Activated naive CD4-positive, alpha-beta T cell treated with anti-CD3 and anti-CD28 coated beads, Interleukin-2, amount 50 U/mL, for 72 hours (primary cell): ENCODE measurements around the gene RAD50. TPM values are rescaled to one million over a fixed set of nuclear protein-coding genes. Genes with fewer than 3 reads are reported as not detected.

Experiments used
- ATAC-seq, 2 donors: fragments of 150-1000 bp; cut with Tn5 transposase; 2 replicates each; pipeline ENCODE4 v1.10.0; 2021; ENCODE audit warnings: mild to moderate bottlenecking in 2 of 2, moderate library complexity in 2 of 2
- DNase-seq, 2 donors: peaks; one replicate each; pipeline ENCODE4 v3.0.0; 2021 to 2022; ENCODE audit warnings: low spot score in 2 of 2
- H3K27ac Mint-ChIP-seq, 2 donors: one replicate each; pipeline ENCODE4 v1.8.0; 2022; ENCODE audit warnings: mild to moderate bottlenecking in 2 of 2, mixed read lengths in 2 of 2
- H3K36me3 Mint-ChIP-seq, 2 donors: one replicate each; pipeline ENCODE4 v1.8.0; 2022; ENCODE audit warnings: mixed read lengths in 2 of 2
- H3K9me3 Mint-ChIP-seq, 2 donors: one replicate each; pipeline ENCODE4 v1.8.0; 2022; ENCODE audit warnings: mixed read lengths in 2 of 2
- total RNA-seq, 2 donors: library from RNA; stranded (reverse); gene quantifications; one replicate each; pipeline ENCODE4 v1.2.3, GENCODE V29; 2022

Gene RAD50
- total RNA-seq, 2 donors from 2014 or later, result 30.6 to 47.7 TPM

DNA sequence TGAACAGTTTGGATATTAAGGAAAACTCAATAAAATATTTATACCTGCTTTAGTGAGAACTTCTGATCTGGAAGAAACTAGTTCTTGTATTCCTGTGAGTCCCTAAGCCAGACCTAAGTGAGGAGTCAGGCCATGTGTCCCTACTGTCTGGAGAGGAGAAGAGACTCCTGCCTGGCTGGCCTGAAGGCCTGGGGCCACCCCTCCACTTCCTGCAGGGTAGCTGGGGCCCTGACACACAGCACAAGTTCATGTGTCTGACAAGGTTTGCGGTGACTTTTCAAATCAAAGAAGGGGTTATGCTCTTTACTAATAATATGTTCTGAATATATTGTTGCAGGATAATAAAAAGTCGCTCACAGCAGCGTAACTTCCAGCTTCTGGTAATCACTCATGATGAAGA, 85.1 kb downstream of the RAD50 start:
- peak overlapping the region in 1 of 2 donors; percentile 88 for H3K27ac Mint-ChIP-seq
- peaks cover 3 to 5% of the 10 kb centered on the region in 2 donors for H3K9me3 Mint-ChIP-seq
- peaks cover 30 to 46% of the 10 kb centered on the region in 2 donors for H3K36me3 Mint-ChIP-seq
- peak; percentile 23 to 52 for ATAC-seq
- DNase-seq, result no peak

DNA sequence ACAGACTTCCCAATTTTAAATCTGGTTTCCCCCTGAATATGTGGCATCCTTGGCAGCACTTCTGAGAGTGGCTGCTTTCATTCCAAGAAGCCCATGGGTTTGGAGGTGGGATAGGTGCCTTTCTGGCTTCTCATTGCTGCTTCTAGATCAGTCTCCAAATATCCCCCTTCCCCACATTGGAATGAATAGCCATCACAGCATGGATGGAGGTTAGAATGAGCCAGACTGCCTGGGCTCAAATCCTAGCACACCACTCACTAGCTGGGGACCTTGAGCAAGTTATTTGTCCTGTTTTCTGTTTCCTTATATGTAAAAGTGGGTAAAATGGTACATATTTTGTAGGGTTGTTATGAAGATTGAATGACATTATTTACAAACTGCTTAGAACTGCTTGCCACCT, 87.4 kb downstream of the RAD50 start:
- H3K9me3 Mint-ChIP-seq, result peaks cover 17 to 18% of the 10 kb centered on the region in 2 donors
- H3K36me3 Mint-ChIP-seq, result peaks cover 34 to 41% of the 10 kb centered on the region in 2 donors
- ATAC-seq (no peak), DNase-seq (no peak)
- H3K27ac Mint-ChIP-seq, result no peak overlapping the region

DNA sequence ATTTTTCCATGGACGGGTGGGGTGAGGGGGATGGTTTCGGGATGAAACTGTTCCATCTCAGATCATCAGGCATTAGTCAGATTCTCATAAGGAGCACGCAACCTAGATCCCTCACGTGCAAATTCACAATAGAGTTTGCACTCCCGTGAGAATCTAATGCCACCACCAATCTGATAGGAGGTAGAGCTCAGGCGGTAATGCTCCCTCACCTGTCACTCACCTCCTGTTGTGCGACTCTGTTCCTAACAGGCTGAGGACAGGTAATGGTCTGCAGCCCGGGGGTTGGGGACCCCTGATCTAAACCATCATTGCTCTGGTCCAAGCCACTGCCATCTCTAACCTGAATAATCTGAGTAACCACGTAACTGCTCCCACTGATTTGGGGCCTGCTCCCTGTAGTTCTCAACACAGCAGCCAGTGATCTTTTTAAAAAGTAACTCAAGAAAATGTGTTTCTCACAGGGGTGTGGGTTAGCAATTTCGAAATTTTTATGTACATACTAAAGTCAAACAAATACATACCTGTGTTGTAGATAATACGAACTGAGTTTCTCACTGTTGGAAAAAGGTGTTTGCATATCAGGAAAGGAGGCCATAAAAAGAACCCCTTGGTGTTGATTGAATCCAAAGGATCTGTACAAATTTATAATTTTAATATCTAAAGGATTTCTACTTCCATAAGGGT, 89.9 kb downstream of the RAD50 start:
- no peak for ATAC-seq
- Mint-ChIP-seq H3K36me3 (peaks cover 34 to 41% of the 10 kb centered on the region in 2 donors), H3K9me3 (peaks cover 17 to 18% of the 10 kb centered on the region in 2 donors), H3K27ac (no peak overlapping the region)
- no peak for DNase-seq

DNA sequence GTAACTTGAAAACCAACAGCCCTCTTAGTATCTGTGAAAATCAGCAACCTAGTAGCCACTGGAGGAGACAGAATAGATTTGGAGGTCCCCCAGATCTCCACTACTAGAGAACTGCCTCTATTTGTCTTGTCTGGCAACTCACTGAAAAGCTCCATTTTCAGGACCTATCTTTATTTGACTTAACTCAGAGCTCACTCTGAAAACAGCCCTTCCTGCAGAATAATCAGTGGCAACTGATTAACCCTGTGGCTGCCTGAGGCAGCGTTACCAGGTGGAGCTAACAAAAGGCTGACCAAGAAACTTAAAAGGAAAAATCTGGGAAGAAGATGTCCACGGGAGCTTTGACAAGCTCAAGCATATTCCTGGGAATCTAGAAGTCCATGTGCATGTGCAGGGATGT, 90.7 kb downstream of the RAD50 start:
- peaks cover 29 to 40% of the 10 kb centered on the region in 2 donors for H3K36me3 Mint-ChIP-seq
- ATAC-seq, result no peak

DNA sequence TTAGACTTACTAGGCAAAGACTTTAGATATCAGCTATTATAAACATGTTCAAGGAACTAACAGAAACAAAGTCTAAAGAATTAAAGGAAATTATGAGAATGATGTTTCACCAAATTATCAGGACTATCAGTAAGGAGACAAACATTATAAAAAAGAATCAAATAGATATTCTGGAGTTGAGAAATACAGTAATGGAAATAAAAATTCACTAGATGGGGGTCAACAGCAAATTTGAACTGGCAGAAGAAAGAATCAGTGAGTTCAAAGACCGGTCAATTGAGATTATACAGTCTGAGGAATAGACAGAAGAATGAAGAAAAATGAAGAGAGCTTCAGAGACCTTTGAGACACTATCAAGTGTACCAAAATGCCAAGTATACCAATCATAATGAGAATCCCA, 91.6 kb downstream of the RAD50 start:
- DNase-seq, result no peak
- H3K27ac Mint-ChIP-seq, result no peak overlapping the region
- no peak for ATAC-seq
- peaks cover 17 to 18% of the 10 kb centered on the region in 2 donors for H3K9me3 Mint-ChIP-seq
- peaks cover 21 to 32% of the 10 kb centered on the region in 2 donors for H3K36me3 Mint-ChIP-seq

More for the DNA sequence above, 90.7 kb downstream of the RAD50 start:
- peaks cover 20 to 23% of the 10 kb centered on the region in 2 donors for H3K9me3 Mint-ChIP-seq
- H3K27ac Mint-ChIP-seq, result no peak overlapping the region
- no peak for DNase-seq

DNA sequence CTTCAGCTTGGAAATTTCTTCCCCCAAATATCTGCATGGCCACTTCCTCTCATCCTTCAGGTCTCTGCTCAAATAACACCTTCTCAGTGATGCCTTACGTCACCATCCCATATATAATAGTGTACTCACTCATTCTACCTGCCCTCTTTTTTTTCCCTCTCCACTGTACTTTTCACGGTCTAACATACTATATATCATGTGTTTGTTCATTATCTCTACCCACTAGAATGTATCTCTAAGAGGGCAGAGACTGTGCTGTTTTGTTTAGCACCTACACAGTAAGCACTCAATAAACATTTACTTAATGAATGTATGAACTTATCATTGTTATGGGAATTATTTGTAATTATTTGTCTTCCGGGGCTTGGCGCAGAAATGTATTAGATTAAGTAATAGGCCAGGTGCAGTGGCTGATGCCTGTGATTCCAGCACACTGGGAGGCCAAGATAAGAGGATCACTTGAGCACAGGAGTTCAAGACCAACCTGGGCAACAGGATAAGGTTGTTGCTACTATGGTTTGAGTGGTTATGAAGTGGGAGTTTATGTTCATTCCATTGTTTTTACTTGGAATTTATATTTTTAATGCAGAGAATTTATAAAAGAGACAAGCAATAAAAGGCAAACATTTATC, 95.2 kb downstream of the RAD50 start:
- peaks cover 15 to 17% of the 10 kb centered on the region in 2 donors for H3K36me3 Mint-ChIP-seq
- peaks cover 17 to 18% of the 10 kb centered on the region in 2 donors for H3K9me3 Mint-ChIP-seq

DNA sequence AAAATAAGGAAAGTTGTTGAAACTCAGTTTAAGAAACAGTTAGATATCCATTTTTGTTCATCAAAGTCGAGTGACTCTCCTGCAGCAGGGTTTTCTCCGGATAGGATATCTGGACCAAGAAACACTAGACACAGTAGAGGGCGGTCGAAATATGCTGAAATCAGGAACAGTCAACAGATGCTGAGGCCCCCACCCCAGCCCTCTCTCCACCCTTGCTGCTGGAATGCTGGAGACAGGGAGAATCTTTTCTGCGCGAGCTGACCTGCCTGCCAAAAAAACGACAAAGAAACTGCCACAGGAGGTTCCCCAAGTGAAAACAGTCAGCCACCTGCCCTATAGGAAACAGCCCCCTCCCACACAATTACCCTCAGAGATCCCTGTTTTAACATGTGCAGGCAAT, 96.9 kb downstream of the RAD50 start:
- ATAC-seq, result no peak
- peaks cover under 1 to 5% of the 10 kb centered on the region in 2 donors for H3K36me3 Mint-ChIP-seq

More for the DNA sequence above, 95.2 kb downstream of the RAD50 start:
- H3K27ac Mint-ChIP-seq, result no peak overlapping the region
- no peak for ATAC-seq
- DNase-seq, result no peak

DNA sequence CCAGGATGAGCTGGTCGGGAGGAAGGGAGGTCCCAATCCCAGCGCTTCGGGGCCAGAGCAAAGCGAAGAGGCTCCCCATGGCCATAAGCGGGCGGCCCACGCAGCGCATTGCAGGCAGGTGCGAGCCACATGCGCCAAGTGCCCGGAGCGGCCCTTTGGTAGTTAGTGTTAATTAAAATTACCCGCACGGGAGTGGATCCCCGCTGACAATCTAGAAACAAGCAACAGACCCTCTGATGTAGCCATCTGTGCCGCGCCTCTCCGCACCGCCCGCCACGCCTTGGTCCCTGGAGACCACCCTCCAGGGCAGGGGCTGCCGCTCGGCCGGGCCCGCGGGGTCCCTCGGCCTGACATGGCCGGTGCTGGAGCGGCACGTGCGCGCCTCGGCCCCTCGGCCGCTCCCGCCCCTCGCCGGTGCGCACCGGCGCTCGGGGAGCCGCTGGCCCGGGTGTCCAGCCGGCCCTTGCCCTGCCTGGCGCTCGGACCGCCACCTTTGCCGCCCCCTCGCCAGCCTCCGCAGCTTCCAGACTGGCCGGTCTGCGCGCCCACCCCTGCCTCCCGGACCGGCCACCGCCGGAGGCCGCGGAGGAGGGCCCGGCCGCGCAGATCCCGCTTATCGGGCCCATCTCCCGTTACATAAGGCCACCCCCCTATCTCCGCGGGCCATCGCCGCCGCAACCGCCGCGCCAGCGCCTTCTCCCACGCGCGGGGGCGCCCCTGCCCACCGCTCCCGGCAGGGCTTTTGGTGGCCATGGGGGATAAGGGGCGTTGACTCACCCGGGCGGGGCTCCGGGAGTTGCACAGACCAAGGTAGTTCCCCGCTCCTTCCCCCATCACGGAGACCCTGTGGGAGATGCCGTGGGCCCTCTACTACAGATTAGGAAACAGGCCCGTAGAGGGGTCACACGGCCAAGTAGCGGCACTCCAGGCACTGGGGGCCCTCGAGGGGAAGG, 99.3 kb downstream of the RAD50 start:
- Mint-ChIP-seq H3K36me3 (peaks cover 0 to 4% of the 10 kb centered on the region in 2 donors), H3K9me3 (peaks cover 3 to 5% of the 10 kb centered on the region in 2 donors), H3K27ac (no peak overlapping the region)
- DNase-seq (no peak), ATAC-seq (peak; percentile 39 to 71)

More for the DNA sequence above, 96.9 kb downstream of the RAD50 start:
- H3K9me3 Mint-ChIP-seq, result peaks cover 4 to 5% of the 10 kb centered on the region in 2 donors
- DNase-seq, result no peak
- H3K27ac Mint-ChIP-seq, result peak overlapping the region in 1 of 2 donors; percentile 9

DNA sequence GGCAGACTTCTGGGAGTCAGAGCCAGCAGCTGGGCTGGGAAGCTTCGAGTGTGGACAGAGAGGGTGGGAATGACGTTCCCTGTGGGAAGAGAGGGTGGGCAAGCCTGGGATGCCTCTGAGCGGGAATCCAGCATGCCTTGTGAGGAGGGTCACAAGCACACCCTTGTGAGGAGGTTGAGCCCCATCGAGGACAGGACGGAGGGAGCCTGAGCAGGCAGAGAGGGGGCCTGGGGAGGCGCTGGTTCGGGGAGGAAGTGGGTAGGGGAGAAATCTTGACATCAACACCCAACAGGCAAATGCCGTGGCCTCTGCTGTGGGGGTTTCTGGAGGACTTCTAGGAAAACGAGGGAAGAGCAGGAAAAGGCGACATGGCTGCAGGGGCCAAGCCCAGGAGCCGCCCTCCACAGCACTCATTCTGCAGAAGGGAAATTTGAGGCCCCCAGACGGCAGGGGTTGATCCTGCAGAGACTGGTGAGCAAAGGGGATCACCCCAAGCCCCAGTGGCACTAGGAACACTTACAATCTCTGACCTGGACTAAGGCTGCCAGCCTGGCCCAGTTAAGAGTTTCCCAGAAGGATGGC, 100.1 kb downstream of the RAD50 start:
- peaks cover 2 to 3% of the 10 kb centered on the region in 2 donors for H3K9me3 Mint-ChIP-seq
- no peak overlapping the region for H3K27ac Mint-ChIP-seq
- peaks cover 0 to 4% of the 10 kb centered on the region in 2 donors for H3K36me3 Mint-ChIP-seq
- no peak for DNase-seq
- peak; percentile 19 to 26 for ATAC-seq

DNA sequence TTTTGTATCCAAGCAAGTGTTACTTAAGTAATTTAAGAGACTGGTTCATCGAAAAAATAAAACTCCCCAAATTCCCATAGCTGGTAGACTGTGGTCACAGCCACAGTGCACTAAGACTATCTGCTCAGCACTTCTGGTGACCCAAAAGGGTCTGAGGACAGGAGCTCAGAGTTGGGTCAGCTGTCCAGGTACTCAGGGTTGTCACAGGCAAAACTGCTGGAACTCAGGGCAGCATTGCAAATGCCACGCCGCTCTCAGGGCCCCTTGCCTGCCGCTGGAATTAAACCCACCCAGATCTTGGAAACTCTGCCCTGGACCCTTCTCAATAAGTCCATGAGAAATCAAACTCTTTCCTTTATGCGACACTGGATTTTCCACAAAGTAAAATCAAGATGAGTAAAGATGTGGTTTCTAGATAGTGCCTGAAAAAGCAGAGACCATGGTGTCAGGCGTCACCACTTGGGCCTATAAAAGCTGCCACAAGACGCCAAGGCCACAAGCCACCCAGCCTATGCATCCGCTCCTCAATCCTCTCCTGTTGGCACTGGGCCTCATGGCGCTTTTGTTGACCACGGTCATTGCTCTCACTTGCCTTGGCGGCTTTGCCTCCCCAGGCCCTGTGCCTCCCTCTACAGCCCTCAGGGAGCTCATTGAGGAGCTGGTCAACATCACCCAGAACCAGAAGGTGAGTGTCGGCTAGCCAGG, 101.1 kb downstream of the RAD50 start, which contains the start of gene IL13:
IL13 (plus strand) TSS at position 498 of the 705 bp plus-strand sequence; CDS start at position 512, 14 bp downstream.
- no peak for DNase-seq
- ATAC-seq, result peak in 1 of 2 donors; percentile 41
- H3K27ac Mint-ChIP-seq, result no peak within 1 kb of the TSS
- no peaks in the 10 kb centered on the region for H3K9me3 Mint-ChIP-seq
- H3K36me3 Mint-ChIP-seq, result peaks cover 0 to 4% of the 10 kb centered on the region in 2 donors

DNA sequence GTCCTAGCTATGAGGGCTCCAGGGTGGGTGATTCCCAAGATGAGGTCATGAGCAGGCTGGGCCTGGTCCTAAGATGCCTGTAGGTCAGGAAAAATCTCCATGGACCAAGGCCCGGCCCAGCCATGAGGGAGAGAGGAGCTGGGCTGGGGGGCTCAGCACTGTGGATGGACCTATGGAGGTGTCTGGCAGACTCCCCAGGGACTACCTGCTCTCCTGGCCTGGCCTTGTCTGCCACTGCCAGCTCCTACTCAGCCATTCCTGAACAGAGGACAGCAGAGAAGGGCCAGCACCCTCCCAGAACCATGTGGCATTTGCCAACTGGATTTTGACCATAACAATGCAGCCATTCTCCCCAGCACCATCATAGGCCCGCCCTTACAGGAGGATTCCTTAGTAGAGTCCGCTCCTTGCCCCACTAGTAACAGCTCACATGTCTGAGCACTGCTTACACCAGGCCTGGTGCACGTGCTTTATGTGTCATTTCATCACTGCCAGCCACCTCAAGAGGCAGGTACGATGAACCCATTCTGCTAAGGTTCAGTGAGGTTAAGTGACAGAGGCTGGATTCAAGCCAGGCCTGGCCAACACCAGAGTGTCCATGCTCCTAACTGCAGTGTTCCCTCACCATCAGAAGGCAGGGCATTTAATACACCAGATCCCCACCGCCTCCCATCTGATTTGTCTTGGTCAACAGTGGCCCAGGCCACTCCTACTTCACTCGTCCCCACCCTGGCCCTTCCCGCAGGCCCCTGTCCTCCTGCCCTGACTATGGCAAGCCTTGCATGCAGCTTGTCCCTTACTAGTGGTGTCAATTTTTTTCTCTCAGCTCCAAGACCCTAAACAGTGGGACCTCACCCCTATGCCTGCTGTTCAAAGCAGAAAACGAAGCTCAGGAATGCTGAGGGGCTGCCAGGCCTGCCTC, 101.9 kb downstream of the RAD50 start:
- DNase-seq (no peak), ATAC-seq (no peak)
- H3K9me3 Mint-ChIP-seq, result no peaks in the 10 kb centered on the region
- H3K27ac Mint-ChIP-seq, result peak overlapping the region in 1 of 2 donors; percentile 74
- peaks cover 0 to 4% of the 10 kb centered on the region in 2 donors for H3K36me3 Mint-ChIP-seq

DNA sequence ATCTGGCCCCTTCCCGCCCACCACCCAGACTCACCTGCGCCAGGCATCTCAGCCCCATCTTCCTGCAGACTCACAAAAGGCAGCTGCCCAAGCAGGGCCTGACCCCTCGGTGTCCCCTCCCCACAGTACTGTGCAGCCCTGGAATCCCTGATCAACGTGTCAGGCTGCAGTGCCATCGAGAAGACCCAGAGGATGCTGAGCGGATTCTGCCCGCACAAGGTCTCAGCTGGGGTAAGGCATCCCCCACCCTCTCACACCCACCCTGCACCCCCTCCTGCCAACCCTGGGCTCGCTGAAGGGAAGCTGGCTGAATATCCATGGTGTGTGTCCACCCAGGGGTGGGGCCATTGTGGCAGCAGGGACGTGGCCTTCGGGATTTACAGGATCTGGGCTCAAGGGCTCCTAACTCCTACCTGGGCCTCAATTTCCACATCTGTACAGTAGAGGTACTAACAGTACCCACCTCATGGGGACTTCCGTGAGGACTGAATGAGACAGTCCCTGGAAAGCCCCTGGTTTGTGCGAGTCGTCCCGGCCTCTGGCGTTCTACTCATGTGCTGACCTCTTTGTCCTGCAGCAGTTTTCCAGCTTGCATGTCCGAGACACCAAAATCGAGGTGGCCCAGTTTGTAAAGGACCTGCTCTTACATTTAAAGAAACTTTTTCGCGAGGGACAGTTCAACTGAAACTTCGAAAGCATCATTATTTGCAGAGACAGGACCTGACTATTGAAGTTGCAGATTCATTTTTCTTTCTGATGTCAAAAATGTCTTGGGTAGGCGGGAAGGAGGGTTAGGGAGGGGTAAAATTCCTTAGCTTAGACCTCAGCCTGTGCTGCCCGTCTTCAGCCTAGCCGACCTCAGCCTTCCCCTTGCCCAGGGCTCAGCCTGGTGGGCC, 103.1 kb downstream of the RAD50 start:
- H3K36me3 Mint-ChIP-seq, result peaks cover 0 to 4% of the 10 kb centered on the region in 2 donors
- no peaks in the 10 kb centered on the region for H3K9me3 Mint-ChIP-seq
- DNase-seq (no peak), ATAC-seq (no peak)
- H3K27ac Mint-ChIP-seq, result no peak overlapping the region

DNA sequence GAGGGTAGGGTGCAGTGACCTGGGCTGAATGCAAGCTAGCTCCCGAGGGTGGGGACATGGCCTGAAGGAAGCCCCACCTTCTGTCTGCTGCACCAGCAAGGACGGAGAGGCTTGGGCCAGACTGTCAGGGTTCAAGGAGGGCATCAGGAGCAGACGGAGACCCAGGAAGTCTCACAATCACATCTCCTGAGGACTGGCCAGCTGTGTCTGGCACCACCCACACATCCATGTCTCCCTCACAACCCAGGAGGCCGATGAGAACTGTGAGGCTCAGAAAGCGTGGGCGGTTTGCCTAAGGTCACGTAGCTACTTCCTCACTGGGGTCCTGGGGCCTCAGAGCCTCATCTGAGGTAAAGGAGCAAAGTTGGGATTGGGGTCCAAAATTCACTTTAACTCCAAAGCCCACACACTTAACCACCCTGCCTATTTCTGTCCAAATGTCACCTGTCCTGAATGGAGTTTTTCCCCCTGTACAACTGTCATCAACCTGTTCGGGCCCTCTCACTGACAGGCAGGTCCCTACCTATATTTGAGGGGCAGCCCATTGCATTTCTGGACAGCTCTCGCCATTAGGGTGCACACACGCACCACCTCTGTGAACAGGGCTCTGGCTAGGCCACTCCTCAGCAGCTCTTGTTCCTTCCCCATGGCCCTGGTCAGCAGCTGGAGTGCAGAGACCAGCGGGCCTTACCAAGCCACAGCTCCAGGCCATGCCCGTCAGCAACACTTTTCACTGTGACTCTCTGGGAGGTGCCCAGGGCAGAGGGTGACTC, 104.6 kb downstream of the RAD50 start:
- peaks cover 0 to 3% of the 10 kb centered on the region in 2 donors for H3K36me3 Mint-ChIP-seq
- DNase-seq, result no peak
- ATAC-seq, result no peak
- peak overlapping the region in 1 of 2 donors; percentile 26 for H3K27ac Mint-ChIP-seq
- no peaks in the 10 kb centered on the region for H3K9me3 Mint-ChIP-seq
